ENCODE measurements around the gene SLC6A13.

SLC6A13 gene

DNA sequence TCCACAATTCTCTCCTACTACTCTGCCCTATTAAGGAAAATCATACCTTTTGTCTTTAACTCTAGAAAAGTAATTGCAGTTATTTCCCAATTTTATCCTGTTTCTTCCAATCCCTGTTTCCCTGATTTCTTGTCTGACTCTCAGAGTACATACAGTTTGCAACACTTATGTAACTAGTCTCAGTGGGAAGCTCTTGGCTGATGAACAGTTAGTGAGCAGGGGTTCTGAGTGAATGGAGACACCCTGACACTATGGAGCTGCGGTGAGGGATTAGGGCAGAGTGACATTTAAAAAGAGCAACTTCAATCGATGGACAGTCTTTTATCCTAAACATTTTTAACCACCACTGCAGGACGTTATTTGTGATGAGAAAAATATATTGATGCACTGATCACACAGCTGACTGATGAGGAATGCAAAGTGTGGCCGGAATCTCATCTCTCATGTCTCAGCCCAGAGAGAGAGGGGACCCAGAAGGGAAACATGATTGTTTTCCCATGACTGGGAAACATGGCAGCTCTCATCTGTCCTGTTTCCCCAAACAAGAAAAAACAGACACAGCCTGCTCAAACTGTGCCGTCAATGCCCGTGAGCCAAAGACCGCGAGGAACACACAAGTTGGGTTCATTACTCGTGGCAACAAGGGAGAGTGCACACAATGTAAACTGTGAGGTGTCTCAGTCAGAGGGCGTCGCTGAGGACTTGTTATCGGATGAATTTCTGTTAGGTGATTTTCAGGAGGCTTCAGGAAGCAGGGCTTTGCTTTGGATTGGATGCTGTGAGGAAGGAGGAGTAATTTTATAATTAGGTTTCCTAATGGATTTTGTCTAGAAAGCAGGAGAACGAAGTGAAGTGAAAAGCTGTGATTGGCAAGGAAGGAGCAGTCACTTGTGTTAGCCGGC lies 5.2 kb upstream of the SLC6A13 start:
- no peaks in the 10 kb centered on the region for H4K20me1 ChIP-seq
- H3K27me3 ChIP-seq = no peaks in the 10 kb centered on the region; the same call in 1 of the 2 replicates
- H3K4me3 ChIP-seq = no peak overlapping the region
- H3K4me1 ChIP-seq = no peaks in the 10 kb centered on the region
- no peak overlapping the region for H3K4me2 ChIP-seq
- TF ChIP-seq Cebpa-rat (IDR thresholded peaks at IDR 0.05) = no peak
- H3K9me3 ChIP-seq = no peaks in the 10 kb centered on the region
- H3K27ac ChIP-seq = no peak overlapping the region
- H3K36me3 ChIP-seq = no peaks in the 10 kb centered on the region
- H3K9ac ChIP-seq = no peak overlapping the region

DNA sequence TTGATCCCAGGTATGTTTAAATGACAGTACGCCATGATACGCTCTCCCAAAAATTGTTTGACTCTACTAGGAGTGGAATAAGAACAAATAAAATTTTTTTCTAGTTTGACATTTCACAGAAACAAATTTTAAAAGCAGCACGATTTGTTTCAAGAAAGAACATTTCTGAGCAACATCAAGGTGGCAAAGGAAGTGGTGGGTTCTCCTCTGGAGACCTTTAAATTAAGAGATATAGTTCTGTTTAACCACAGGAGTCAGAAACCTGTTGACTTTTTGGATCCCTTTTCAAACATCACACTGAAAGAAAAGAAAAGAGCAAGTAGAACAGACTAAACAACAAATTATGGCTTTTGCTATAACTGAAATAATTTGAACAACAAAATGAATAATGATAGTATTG lies 2.5 kb upstream of the SLC6A13 start:
- Histone ChIP-seq H3K4me3 (no peak overlapping the region), H3K9me3 (no peaks in the 10 kb centered on the region), H3K4me2 (no peak overlapping the region), H3K36me3 (no peaks in the 10 kb centered on the region), H4K20me1 (no peaks in the 10 kb centered on the region), H3K9ac (no peak overlapping the region), H3K4me1 (no peaks in the 10 kb centered on the region), H3K27me3 (no peaks in the 10 kb centered on the region; the same call in 1 of the 2 replicates), H3K27ac (no peak overlapping the region)
- TF ChIP-seq Cebpa-rat (IDR thresholded peaks at IDR 0.05) = no peak

DNA sequence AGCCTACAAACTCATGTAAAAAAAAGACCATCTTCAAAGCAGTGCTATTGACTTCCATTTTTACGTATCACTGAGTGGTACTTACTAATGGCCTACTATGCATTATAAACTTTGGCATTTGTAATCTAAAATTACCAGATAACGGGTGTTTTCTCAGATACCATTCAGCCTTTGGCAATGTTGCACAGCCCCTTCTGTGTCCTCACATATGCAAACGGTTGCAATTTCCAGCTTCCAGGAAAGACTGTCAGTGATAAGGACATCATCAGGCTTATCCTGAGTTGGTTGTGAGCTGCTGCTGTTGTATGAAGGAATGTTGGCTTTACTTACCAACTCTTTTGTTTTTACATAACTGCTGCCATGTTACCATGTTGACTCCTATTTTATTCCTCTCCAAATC lies 1.6 kb upstream of the SLC6A13 start:
- H3K4me3 ChIP-seq = no peak overlapping the region
- H3K4me1 ChIP-seq = no peaks in the 10 kb centered on the region
- H3K4me2 ChIP-seq = no peak overlapping the region
- no peaks in the 10 kb centered on the region; the same call in 1 of the 2 replicates for H3K27me3 ChIP-seq
- no peak for TF ChIP-seq Cebpa-rat (IDR thresholded peaks at IDR 0.05)
- no peak overlapping the region for H3K9ac ChIP-seq
- H4K20me1 ChIP-seq = no peaks in the 10 kb centered on the region
- H3K27ac ChIP-seq = no peak overlapping the region
- no peaks in the 10 kb centered on the region for H3K36me3 ChIP-seq
- H3K9me3 ChIP-seq = no peaks in the 10 kb centered on the region

DNA sequence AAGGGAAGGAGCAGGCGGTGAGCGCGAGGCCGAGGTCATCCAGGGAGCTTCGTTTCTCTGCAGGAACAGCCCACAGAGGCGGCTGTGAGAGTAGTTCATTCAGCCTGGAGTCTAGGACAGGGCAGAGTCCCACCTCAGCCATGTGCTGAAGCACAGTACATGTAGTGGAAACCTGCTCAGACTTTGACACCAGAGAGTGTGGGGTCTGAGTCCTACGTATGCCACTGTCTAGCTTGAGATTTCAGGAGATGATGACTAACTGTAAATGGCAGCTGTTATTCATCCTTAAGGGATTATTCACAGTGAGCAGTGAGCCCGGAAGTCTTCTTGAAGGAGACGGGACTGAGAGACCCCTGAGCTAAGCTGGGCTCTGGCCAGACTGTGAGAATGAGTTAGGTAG lies 938 bp upstream of the SLC6A13 start:
- Histone ChIP-seq H3K4me3 (no peak overlapping the region), H3K36me3 (no peaks in the 10 kb centered on the region), H3K27ac (no peak overlapping the region), H3K27me3 (no peaks in the 10 kb centered on the region; the same call in 1 of the 2 replicates), H3K4me2 (no peak overlapping the region), H4K20me1 (no peaks in the 10 kb centered on the region), H3K4me1 (no peaks in the 10 kb centered on the region), H3K9ac (no peak overlapping the region), H3K9me3 (no peaks in the 10 kb centered on the region)
- no peak for TF ChIP-seq Cebpa-rat (IDR thresholded peaks at IDR 0.05)

DNA sequence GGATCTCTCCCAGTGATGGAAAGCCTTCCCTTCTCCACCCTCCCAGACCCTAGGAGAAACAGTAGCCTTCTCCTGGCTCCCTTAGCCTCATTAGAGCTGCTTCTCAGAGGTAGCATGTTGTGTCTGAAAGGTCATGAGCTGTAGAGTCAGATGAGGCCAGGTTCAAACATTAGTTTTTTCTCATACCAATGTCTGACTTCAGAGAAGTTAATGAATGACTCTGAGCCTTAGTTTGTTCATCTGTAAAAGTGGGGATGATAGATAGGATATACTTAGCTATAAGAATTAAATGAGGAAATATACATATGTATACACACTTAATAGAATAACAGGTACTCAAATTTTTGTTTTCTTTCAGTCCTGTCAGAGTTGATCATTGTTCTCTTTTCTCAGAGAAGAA lies 523 bp downstream of the SLC6A13 start:
- H3K36me3 ChIP-seq = no peaks in the 10 kb centered on the region
- no peaks in the 10 kb centered on the region for H3K9me3 ChIP-seq
- H3K27me3 ChIP-seq = no peaks in the 10 kb centered on the region; the same call in 1 of the 2 replicates
- H3K4me2 ChIP-seq = no peak overlapping the region
- H3K27ac ChIP-seq = no peak overlapping the region
- H4K20me1 ChIP-seq = no peaks in the 10 kb centered on the region
- no peaks in the 10 kb centered on the region for H3K4me1 ChIP-seq
- no peak overlapping the region for H3K4me3 ChIP-seq
- H3K9ac ChIP-seq = no peak overlapping the region
- TF ChIP-seq Cebpa-rat (IDR thresholded peaks at IDR 0.05) = no peak

DNA sequence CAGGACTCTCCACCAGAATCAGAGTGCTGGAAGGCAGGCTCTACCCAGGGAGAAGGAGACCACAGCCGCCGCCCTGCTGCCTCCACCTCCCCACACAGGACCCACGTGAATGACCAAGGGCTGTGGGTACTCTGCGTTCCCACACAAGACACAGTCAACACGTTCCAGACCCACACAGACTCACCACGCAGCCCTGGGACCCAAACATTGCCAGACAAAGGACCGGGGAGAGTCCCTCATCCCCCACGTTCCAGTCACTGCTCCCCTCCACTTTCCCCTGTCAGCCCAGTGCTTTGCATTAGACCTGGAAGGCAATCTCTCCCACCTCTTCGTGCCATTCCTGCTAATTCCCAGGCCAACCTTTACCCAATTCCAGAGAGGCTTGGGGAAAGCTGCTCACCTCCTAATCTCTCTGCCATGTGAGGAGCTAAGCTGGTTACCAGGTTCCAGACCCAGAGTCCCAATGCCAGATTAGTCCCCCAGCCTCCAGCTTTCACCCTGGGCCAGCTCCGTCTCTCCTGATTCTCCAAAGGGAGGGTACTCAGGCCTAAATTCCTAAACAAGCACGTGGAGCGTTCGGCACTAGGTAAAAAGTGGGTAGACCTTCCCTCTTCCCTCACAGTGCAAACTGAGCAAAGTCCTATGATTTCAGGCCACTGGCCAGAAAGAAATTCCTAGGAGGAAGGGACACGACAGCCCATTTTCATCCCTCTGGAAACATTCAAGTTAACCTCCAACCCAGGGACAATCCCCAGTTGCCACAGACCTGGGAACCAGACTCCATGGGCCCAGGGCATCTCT lies 4.9 kb downstream of the SLC6A13 start:
- Histone ChIP-seq H3K4me1 (no peaks in the 10 kb centered on the region), H3K27ac (no peak overlapping the region), H3K4me3 (no peak overlapping the region), H3K9me3 (no peaks in the 10 kb centered on the region), H3K4me2 (no peak overlapping the region), H4K20me1 (no peaks in the 10 kb centered on the region), H3K27me3 (no peaks in the 10 kb centered on the region), H3K36me3 (no peaks in the 10 kb centered on the region), H3K9ac (no peak overlapping the region)
- no peak for TF ChIP-seq Cebpa-rat (IDR thresholded peaks at IDR 0.05)

DNA sequence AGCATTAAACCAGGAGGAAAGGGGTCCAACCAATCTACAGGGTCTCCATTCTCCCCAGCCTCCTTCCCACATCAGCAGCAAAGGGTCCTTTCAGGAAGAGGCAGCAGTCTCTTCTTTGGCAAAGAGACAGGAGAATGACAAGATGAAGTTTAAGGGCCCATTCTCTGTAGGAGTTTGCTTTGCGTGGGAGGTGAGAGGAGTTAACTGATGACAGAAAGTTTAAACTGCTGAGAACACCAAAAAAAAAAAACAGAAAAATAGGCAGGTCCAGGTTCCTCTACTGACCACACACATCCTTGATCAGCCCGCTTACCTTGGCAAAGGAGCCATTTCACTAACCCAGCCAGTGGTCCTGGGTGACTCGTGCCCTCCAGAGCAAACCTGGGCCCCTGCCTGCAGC lies 5.7 kb downstream of the SLC6A13 start:
- Histone ChIP-seq H3K4me3 (no peak overlapping the region), H3K9ac (no peak overlapping the region), H3K4me1 (peaks cover 5% of the 10 kb centered on the region; the same call in 1 of the 2 replicates), H3K36me3 (no peaks in the 10 kb centered on the region), H3K4me2 (no peak overlapping the region), H3K27ac (no peak overlapping the region), H3K9me3 (no peaks in the 10 kb centered on the region), H3K27me3 (no peaks in the 10 kb centered on the region), H4K20me1 (no peaks in the 10 kb centered on the region)
- no peak for TF ChIP-seq Cebpa-rat (IDR thresholded peaks at IDR 0.05)

DNA sequence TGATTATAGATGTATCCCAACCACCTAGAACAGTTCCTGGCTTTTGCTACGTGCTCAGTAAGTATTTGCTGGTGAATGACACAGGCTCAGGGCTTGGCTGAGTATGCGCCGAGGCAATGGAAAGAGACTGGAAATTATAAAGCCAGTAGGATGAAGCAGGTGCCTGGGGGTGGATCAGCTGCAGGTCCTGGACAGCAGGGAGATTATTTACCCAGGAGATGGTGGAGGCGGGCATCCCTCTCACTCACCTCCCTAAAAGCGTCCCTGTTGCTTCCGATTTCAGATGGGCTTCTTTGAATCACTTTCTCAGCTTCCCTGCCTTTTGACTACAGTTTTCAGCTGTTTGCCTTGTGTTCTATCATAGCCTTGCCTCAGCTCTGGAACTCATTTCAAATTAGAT lies 6.4 kb downstream of the SLC6A13 start:
- H3K4me2 ChIP-seq = no peak overlapping the region
- H3K27me3 ChIP-seq = no peaks in the 10 kb centered on the region
- no peaks in the 10 kb centered on the region for H4K20me1 ChIP-seq
- peaks cover 12% of the 10 kb centered on the region for H3K4me1 ChIP-seq
- H3K9ac ChIP-seq = no peak overlapping the region
- no peak for TF ChIP-seq Cebpa-rat (IDR thresholded peaks at IDR 0.05)
- no peak overlapping the region for H3K4me3 ChIP-seq
- H3K9me3 ChIP-seq = no peaks in the 10 kb centered on the region
- H3K27ac ChIP-seq = no peak overlapping the region
- H3K36me3 ChIP-seq = no peaks in the 10 kb centered on the region

DNA sequence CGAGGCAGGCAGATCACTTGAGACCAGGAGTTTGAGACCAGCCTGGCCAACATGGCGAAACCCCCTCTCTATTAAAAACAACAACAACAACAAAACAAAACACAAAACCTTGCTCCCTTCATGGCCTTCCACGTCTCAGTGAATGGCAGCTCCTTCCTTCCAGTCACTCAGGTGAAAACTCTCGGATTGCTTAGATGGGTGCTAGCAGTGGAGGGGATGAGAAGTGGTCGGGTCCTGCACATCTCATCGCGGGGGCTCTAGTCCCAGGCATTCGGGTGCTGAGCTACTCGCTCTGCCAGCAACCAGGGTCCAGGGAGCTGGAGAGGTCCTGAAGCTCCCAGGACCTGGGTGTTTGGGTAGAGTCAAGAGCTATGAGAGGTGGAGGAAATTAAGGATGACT lies 7.7 kb downstream of the SLC6A13 start:
- Histone ChIP-seq H3K27ac (no peak overlapping the region), H3K4me3 (no peak overlapping the region), H3K9ac (no peak overlapping the region), H3K36me3 (no peaks in the 10 kb centered on the region), H3K4me2 (no peak overlapping the region), H4K20me1 (no peaks in the 10 kb centered on the region), H3K9me3 (no peaks in the 10 kb centered on the region), H3K4me1 (peaks cover 14% of the 10 kb centered on the region), H3K27me3 (no peaks in the 10 kb centered on the region)
- no peak for TF ChIP-seq Cebpa-rat (IDR thresholded peaks at IDR 0.05)

DNA sequence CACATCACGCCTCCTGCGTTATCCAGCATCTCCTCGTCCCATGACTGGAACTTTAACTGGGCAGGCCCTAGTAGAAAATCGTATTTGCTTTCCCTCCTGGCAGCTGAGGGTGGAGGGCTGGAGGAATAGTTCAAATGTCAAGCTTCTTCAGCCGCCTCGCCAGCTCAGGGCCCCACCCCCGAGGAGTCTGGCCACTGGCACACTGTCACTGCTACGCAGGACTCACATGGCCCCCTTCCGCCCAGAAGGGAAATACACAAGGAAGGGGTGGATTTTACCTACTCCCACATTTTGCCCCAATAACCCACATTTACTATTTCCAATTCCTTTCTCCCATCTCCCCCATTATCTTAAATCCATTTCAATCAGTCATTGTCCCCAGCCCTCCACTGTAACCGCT lies 8.6 kb downstream of the SLC6A13 start:
- peaks cover 14% of the 10 kb centered on the region for H3K4me1 ChIP-seq
- no peak overlapping the region for H3K27ac ChIP-seq
- no peak overlapping the region for H3K9ac ChIP-seq
- no peaks in the 10 kb centered on the region for H4K20me1 ChIP-seq
- TF ChIP-seq Cebpa-rat (IDR thresholded peaks at IDR 0.05) = no peak
- no peak overlapping the region for H3K4me2 ChIP-seq
- H3K36me3 ChIP-seq = no peaks in the 10 kb centered on the region
- H3K4me3 ChIP-seq = no peak overlapping the region
- H3K9me3 ChIP-seq = no peaks in the 10 kb centered on the region
- H3K27me3 ChIP-seq = no peaks in the 10 kb centered on the region
